Measurements from ENCODE around the gene CD302. TPM values are rescaled to one million over a fixed set of nuclear protein-coding genes. Genes with fewer than 3 reads are reported as not detected.
"Not testable (repeated sequence)": the region's sequence is repeated elsewhere in the genome, so short reads cannot be mapped to it uniquely, and the experiment has no call there.

Gene CD302
- under 1 TPM; 0.72 to 0.88 TPM for total RNA-seq

GRCh38 chr2:159797543-159798375 lies at the start of gene CD302:
Gene CD302 (minus strand): TSS chr2:159798208. CDS start chr2:159798198, 10 bp downstream.
- Mint-ChIP-seq H3K4me3 (peak within 1 kb of the TSS; percentile 76 to 80), H3K27ac (peak within 1 kb of the TSS; percentile 61), H3K36me3 (ENCODE audit: insufficient read depth in 2 of 2) (peaks cover 7 to 9% of the 10 kb centered on the region in 2 donors), H3K27me3 (ENCODE audit: low read depth) (peaks cover 40% of the 10 kb centered on the region), H3K4me1 (ENCODE audit: low read depth) (peaks cover 22% of the 10 kb centered on the region), H3K9me3 (no peaks in the 10 kb centered on the region)
- peak; percentile 80 to 86 for ATAC-seq (replicated peaks in 1 of 2)
- DNase-seq: peak; percentile 53 to 65

GRCh38 chr2:159846564-159846963 lies 48.6 kb upstream of the CD302 start:
- H3K27ac Mint-ChIP-seq: no peak overlapping the region
- H3K4me1 Mint-ChIP-seq (ENCODE audit: low read depth): no peaks in the 10 kb centered on the region
- H3K9me3 Mint-ChIP-seq: no peaks in the 10 kb centered on the region
- H3K36me3 Mint-ChIP-seq (ENCODE audit: insufficient read depth in 2 of 2): peaks cover 9 to 38% of the 10 kb centered on the region in 2 donors
- no peak overlapping the region for H3K4me3 Mint-ChIP-seq
- no peak for DNase-seq
- no peak for ATAC-seq (replicated peaks in 1 of 2)
- no peaks in the 10 kb centered on the region for H3K27me3 Mint-ChIP-seq (ENCODE audit: low read depth)

- no peak for ATAC-seq (replicated peaks in 1 of 2)
- DNase-seq: no peak
- Mint-ChIP-seq H3K4me1 (ENCODE audit: low read depth) (no peaks in the 10 kb centered on the region), H3K27me3 (ENCODE audit: low read depth) (no peaks in the 10 kb centered on the region), H3K9me3 (no peaks in the 10 kb centered on the region), H3K36me3 (ENCODE audit: insufficient read depth in 2 of 2) (peaks cover 2 to 31% of the 10 kb centered on the region in 2 donors), H3K27ac (no peak overlapping the region), H3K4me3 (no peak overlapping the region)
These were observed 42.6 kb upstream of the CD302 start for GRCh38 chr2:159840616-159841015.

GRCh38 chr2:159832858-159833257 lies 34.9 kb upstream of the CD302 start:
- Mint-ChIP-seq H3K4me3 (no peak overlapping the region), H3K36me3 (ENCODE audit: insufficient read depth in 2 of 2) (peaks cover 12 to 55% of the 10 kb centered on the region in 2 donors), H3K9me3 (no peaks in the 10 kb centered on the region), H3K4me1 (ENCODE audit: low read depth) (no peaks in the 10 kb centered on the region), H3K27ac (no peak overlapping the region), H3K27me3 (ENCODE audit: low read depth) (no peaks in the 10 kb centered on the region)
- ATAC-seq (replicated peaks in 1 of 2) (no peak), DNase-seq (no peak)

GRCh38 chr2:159832026-159832425 lies 34.0 kb upstream of the CD302 start:
- no peaks in the 10 kb centered on the region for H3K27me3 Mint-ChIP-seq (ENCODE audit: low read depth)
- no peak for ATAC-seq (replicated peaks in 1 of 2)
- H3K36me3 Mint-ChIP-seq (ENCODE audit: insufficient read depth in 2 of 2): peaks cover 18 to 59% of the 10 kb centered on the region in 2 donors

GRCh38 chr2:159829376-159829775 lies 31.4 kb upstream of the CD302 start:
- ATAC-seq (replicated peaks in 1 of 2) (no peak), DNase-seq (no peak)
- no peaks in the 10 kb centered on the region for H3K9me3 Mint-ChIP-seq
- H3K36me3 Mint-ChIP-seq (ENCODE audit: insufficient read depth in 2 of 2): peaks cover 26 to 72% of the 10 kb centered on the region in 2 donors
- H3K4me1 Mint-ChIP-seq (ENCODE audit: low read depth): peaks cover 5% of the 10 kb centered on the region
- H3K27me3 Mint-ChIP-seq (ENCODE audit: low read depth): no peaks in the 10 kb centered on the region
- H3K4me3 Mint-ChIP-seq: no peak overlapping the region
- no peak overlapping the region for H3K27ac Mint-ChIP-seq

More at GRCh38 chr2:159832026-159832425, 34.0 kb upstream of the CD302 start:
- no peak for DNase-seq
- Mint-ChIP-seq H3K4me3 (no peak overlapping the region), H3K4me1 (ENCODE audit: low read depth) (peaks cover 3% of the 10 kb centered on the region), H3K9me3 (no peaks in the 10 kb centered on the region), H3K27ac (no peak overlapping the region)

GRCh38 chr2:159828738-159829137 lies 30.7 kb upstream of the CD302 start:
- Mint-ChIP-seq H3K9me3 (no peaks in the 10 kb centered on the region), H3K36me3 (ENCODE audit: insufficient read depth in 2 of 2) (peaks cover 26 to 73% of the 10 kb centered on the region in 2 donors), H3K27me3 (ENCODE audit: low read depth) (no peaks in the 10 kb centered on the region), H3K27ac (no peak overlapping the region), H3K4me1 (ENCODE audit: low read depth) (peaks cover 5% of the 10 kb centered on the region), H3K4me3 (no peak overlapping the region)
- DNase-seq: no peak
- no peak for ATAC-seq (replicated peaks in 1 of 2)

GRCh38 chr2:159822478-159822833 lies 24.4 kb upstream of the CD302 start:
- not testable (repeated sequence) for H3K27ac Mint-ChIP-seq; H3K9me3 Mint-ChIP-seq; H3K4me3 Mint-ChIP-seq; H3K27me3 Mint-ChIP-seq (ENCODE audit: low read depth); ATAC-seq (replicated peaks in 1 of 2); H3K4me1 Mint-ChIP-seq (ENCODE audit: low read depth); DNase-seq
- peaks cover 26 to 48% of the 10 kb centered on the region in 2 donors for H3K36me3 Mint-ChIP-seq (ENCODE audit: insufficient read depth in 2 of 2)

- not testable (repeated sequence) for ATAC-seq (replicated peaks in 1 of 2); H3K4me3 Mint-ChIP-seq
These were observed 23.9 kb upstream of the CD302 start for GRCh38 chr2:159821775-159822477.

GRCh38 chr2:159818940-159819339 lies 20.9 kb upstream of the CD302 start:
- Mint-ChIP-seq H3K27ac (no peak overlapping the region), H3K36me3 (ENCODE audit: insufficient read depth in 2 of 2) (peaks cover 14 to 38% of the 10 kb centered on the region in 2 donors), H3K4me1 (ENCODE audit: low read depth) (no peaks in the 10 kb centered on the region), H3K4me3 (no peak overlapping the region), H3K27me3 (ENCODE audit: low read depth) (no peaks in the 10 kb centered on the region), H3K9me3 (no peaks in the 10 kb centered on the region)
- no peak for DNase-seq
- no peak for ATAC-seq (replicated peaks in 1 of 2)

More at GRCh38 chr2:159821775-159822477, 23.9 kb upstream of the CD302 start:
- H3K4me1 Mint-ChIP-seq (ENCODE audit: low read depth); H3K27me3 Mint-ChIP-seq (ENCODE audit: low read depth); DNase-seq; H3K9me3 Mint-ChIP-seq; H3K27ac Mint-ChIP-seq: not testable (repeated sequence)
- peaks cover 27 to 50% of the 10 kb centered on the region in 2 donors for H3K36me3 Mint-ChIP-seq (ENCODE audit: insufficient read depth in 2 of 2)

GRCh38 chr2:159817283-159817682 lies 19.3 kb upstream of the CD302 start:
- DNase-seq: no peak
- H3K9me3 Mint-ChIP-seq: no peaks in the 10 kb centered on the region
- H3K4me1 Mint-ChIP-seq (ENCODE audit: low read depth): no peaks in the 10 kb centered on the region
- no peak overlapping the region for H3K4me3 Mint-ChIP-seq
- H3K27ac Mint-ChIP-seq: peak overlapping the region; percentile 77
- no peak for ATAC-seq (replicated peaks in 1 of 2)
- no peaks in the 10 kb centered on the region for H3K27me3 Mint-ChIP-seq (ENCODE audit: low read depth)
- peaks cover 10 to 37% of the 10 kb centered on the region in 2 donors for H3K36me3 Mint-ChIP-seq (ENCODE audit: insufficient read depth in 2 of 2)

- DNase-seq: no peak
These were observed 13.2 kb upstream of the CD302 start for GRCh38 chr2:159811232-159811631.

GRCh38 chr2:159808032-159808425 lies 10.0 kb upstream of the CD302 start:
- no peaks in the 10 kb centered on the region for H3K27me3 Mint-ChIP-seq (ENCODE audit: low read depth)
- no peak overlapping the region for H3K27ac Mint-ChIP-seq
- H3K36me3 Mint-ChIP-seq (ENCODE audit: insufficient read depth in 2 of 2): peaks cover 9 to 30% of the 10 kb centered on the region in 2 donors
- H3K4me1 Mint-ChIP-seq (ENCODE audit: low read depth): peaks cover 17% of the 10 kb centered on the region
- no peak overlapping the region for H3K4me3 Mint-ChIP-seq
- ATAC-seq (replicated peaks in 1 of 2) (no peak), DNase-seq (no peak)
- no peaks in the 10 kb centered on the region for H3K9me3 Mint-ChIP-seq

More at GRCh38 chr2:159811232-159811631, 13.2 kb upstream of the CD302 start:
- Mint-ChIP-seq H3K27ac (no peak overlapping the region), H3K4me1 (ENCODE audit: low read depth) (no peaks in the 10 kb centered on the region), H3K36me3 (ENCODE audit: insufficient read depth in 2 of 2) (peaks cover 12 to 39% of the 10 kb centered on the region in 2 donors), H3K27me3 (ENCODE audit: low read depth) (no peaks in the 10 kb centered on the region), H3K9me3 (no peaks in the 10 kb centered on the region), H3K4me3 (no peak overlapping the region)
- ATAC-seq (replicated peaks in 1 of 2): no peak

All from activated T-cell treated with anti-CD3 and anti-CD28 coated beads, Interleukin-2, amount 50 U/mL, for 72 hours (primary cell).